Epithelial cell of esophagus (primary cell): ENCODE results near the gene KIF3C.

Source experiments
- DNase-seq: peaks from one replicate; pipeline ENCODE4 v3.0.0; 2010; ENCODE audit warnings: low read depth
- H3K4me3 ChIP-seq: 2 replicates; pipeline ENCODE4 v1.5.1; 2011; ENCODE audit warnings: mild to moderate bottlenecking, low read length, control low read depth
- CTCF ChIP-seq: IDR thresholded peaks from 2 replicates; pipeline ENCODE4 v1.5.1; 2011; ENCODE audit warnings: low read depth, mild to moderate bottlenecking, low read length, control low read depth, inconsistent platforms; ENCODE audit not compliant: insufficient read depth; ENCODE audit errors: missing control alignments

KIF3C gene

GRCh38 chr2:25951071-25951547, 31.2 kb downstream of the KIF3C start:
- peak; percentile 88 for DNase-seq
- peak; percentile 94 for TF ChIP-seq CTCF
- no peak overlapping the region for H3K4me3 ChIP-seq

GRCh38 chr2:25948437-25948836, 33.9 kb downstream of the KIF3C start:
- no peak for TF ChIP-seq CTCF
- no peak overlapping the region for H3K4me3 ChIP-seq
- no peak for DNase-seq

- H3K4me3 ChIP-seq = no peak overlapping the region
- no peak for TF ChIP-seq CTCF
- no peak for DNase-seq
These were observed 41.3 kb downstream of the KIF3C start for GRCh38 chr2:25941042-25941441.

- no peak for TF ChIP-seq CTCF
- no peak overlapping the region for H3K4me3 ChIP-seq
- no peak for DNase-seq
These were observed 43.0 kb downstream of the KIF3C start for GRCh38 chr2:25939257-25939668.

- H3K4me3 ChIP-seq = no peak overlapping the region
- DNase-seq = no peak
- no peak for TF ChIP-seq CTCF
These were observed 44.0 kb downstream of the KIF3C start for GRCh38 chr2:25938345-25938744.

GRCh38 chr2:25936889-25937545, 45.3 kb downstream of the KIF3C start:
- H3K4me3 ChIP-seq = no peak overlapping the region
- DNase-seq = no peak
- TF ChIP-seq CTCF = no peak

DNA sequence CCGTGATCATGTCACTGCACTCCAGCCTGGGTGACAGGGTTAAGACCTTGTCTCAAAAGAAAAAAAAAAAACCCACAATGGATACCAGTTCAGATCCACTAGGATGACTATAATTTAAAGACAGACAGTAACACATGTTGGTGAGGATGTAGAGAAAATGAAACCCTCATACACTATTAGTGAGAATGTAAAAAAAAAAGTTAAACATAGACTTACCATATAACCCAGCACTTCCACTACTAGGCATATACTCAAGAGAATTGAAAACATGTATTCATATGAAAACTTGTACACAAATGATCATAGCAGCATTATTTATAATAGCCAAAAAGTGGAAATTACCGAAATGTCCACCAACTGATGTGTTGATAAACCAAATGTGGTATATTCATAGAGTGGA, 48.7 kb downstream of the KIF3C start:
- no peak for DNase-seq
- H3K4me3 ChIP-seq = no peak overlapping the region
- TF ChIP-seq CTCF = no peak
